ENCODE measurements around the gene AOPEP. TPM values are rescaled to one million over a fixed set of nuclear protein-coding genes. Genes with fewer than 3 reads are reported as not detected.

Gene AOPEP
- total RNA-seq, 4 donors from 2014 or later: 252 to 375 (median 312) TPM

DNA sequence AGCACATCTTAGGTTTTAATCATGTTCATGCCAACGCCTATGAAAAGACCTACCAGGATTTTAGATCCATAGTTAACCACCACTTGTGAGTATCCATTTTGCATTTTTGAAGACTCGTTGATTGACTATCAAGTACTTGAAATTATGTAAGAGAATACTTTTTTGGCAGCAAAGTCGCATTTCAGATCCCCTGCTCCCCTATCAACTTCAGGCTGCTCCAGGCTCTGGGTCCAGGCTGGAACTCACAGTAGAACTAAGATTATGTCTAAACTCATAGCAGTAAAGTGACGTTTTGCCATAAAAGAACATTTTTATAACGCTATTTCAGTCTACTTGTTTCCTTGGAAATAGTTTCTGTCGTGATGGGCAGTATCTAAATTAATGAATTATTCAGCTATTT, 323.3 kb downstream of the AOPEP start:
- Histone ChIP-seq H3K9me3 (no peaks in the 10 kb centered on the region), H3K4me3 (peak overlapping the region; percentile 58 to 86)

DNA sequence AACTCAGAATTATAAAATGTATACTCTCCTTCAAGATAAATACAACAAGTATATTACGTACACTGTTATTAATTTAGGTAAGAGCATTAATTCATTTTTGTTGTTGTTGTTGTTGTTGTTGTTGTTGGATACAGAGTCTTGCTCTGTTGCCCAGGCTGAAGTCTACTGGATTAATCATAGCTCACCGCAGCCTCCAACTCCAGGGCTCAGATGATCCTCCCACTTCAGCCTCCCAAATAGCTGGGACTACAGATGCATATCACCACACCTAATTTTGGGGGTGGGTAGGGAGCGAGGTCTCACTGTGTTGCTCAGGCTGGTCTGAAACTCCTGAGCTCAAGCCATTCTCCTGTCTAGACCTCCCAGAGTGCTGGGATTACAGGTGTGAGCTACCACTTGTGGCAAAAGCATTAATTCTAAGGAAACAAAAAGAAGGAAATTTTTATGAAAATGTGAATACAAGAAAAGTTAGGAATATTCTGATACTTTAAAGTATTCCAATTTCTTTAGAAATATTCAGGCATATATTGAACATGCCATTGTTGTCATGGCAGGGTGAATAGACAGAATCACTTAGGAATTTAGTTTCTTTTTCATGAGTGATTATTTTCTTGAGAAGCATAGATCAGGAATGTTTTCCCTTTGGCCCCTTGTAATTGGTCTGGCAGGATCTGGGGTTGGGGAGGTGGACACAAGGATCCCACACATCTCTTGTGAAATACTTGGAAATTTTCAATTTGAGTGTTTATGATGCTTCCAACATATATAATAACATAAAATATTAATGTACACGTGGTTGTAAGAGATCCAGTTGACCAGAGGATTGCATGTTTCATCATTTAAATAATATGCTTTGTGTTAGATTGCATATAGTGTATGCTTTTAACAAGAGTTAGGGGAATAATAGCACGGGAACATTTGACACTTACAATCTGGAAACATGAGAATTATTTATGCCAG, 327.4 kb downstream of the AOPEP start:
- no peak overlapping the region for H3K4me3 ChIP-seq
- H3K27ac ChIP-seq: peak overlapping the region; percentile 52 to 91 (median 88)
- no peak for TF ChIP-seq EP300 (IDR thresholded peaks at IDR 0.05)
- TF ChIP-seq, protein P1, sequence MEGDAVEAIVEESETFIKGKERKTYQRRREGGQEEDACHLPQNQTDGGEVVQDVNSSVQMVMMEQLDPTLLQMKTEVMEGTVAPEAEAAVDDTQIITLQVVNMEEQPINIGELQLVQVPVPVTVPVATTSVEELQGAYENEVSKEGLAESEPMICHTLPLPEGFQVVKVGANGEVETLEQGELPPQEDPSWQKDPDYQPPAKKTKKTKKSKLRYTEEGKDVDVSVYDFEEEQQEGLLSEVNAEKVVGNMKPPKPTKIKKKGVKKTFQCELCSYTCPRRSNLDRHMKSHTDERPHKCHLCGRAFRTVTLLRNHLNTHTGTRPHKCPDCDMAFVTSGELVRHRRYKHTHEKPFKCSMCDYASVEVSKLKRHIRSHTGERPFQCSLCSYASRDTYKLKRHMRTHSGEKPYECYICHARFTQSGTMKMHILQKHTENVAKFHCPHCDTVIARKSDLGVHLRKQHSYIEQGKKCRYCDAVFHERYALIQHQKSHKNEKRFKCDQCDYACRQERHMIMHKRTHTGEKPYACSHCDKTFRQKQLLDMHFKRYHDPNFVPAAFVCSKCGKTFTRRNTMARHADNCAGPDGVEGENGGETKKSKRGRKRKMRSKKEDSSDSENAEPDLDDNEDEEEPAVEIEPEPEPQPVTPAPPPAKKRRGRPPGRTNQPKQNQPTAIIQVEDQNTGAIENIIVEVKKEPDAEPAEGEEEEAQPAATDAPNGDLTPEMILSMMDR (IDR thresholded peaks at IDR 0.05): no peak
- TF ChIP-seq POLR2AphosphoS5 (IDR thresholded peaks at IDR 0.05): no peak
- no peak for TF ChIP-seq POLR2A (IDR thresholded peaks at IDR 0.05)
- ATAC-seq: no peak
- no peaks in the 10 kb centered on the region for H3K27me3 ChIP-seq
- H3K4me1 ChIP-seq: peaks cover 8 to 99% (median 37%) of the 10 kb centered on the region in 3 donors
- H3K9me3 ChIP-seq: no peaks in the 10 kb centered on the region
- 55% methylated on average over 4 to 5 of the region's 5 CpGs for WGBS, 2 donors (ENCODE audit: low coverage in 1 of 2)
- H3K36me3 ChIP-seq: no peaks in the 10 kb centered on the region

More for the DNA sequence above, 323.3 kb downstream of the AOPEP start:
- no peak for ATAC-seq
- no peaks in the 10 kb centered on the region for H3K27me3 ChIP-seq
- no peak for TF ChIP-seq POLR2AphosphoS5 (IDR thresholded peaks at IDR 0.05)
- TF ChIP-seq EP300 (IDR thresholded peaks at IDR 0.05): no peak
- TF ChIP-seq, protein P1 (IDR thresholded peaks at IDR 0.05): no peak
- peak overlapping the region; percentile 75 to 89 (median 88) for H3K27ac ChIP-seq
- peaks cover 0 to 10% of the 10 kb centered on the region in 2 donors for H3K36me3 ChIP-seq
- WGBS, 2 donors (ENCODE audit: low coverage in 1 of 2): 16 to 19% methylated on average over 6 of the region's 6 CpGs
- peaks cover 10 to 98% (median 16%) of the 10 kb centered on the region in 3 donors for H3K4me1 ChIP-seq

DNA sequence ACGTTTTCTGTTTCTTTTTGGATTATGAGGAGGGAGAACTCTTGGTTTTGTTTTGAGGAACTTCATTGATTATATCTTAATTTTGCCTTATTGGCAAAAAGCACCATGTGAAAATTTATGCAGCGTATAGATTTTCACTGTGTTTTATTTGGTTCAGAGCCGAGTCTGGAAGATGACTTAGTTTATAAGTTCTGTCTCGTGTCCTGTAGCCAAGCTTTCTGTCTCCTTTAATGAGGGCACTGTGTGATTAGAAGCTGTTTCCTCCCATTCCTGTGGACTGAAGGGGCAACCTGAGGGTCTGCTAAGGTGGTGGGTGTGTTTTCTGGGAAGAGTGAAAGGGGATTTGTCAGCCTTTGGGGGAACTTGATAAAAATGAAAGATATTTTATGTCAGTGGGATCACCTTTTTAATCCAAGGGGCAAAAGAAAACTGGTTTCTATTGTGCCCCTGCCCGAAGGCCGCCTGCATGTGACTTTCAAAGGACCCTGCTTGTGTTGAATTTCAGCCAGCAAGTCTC, 328.9 kb downstream of the AOPEP start:
- Histone ChIP-seq H3K4me1 (peaks cover 8 to 99% (median 46%) of the 10 kb centered on the region in 3 donors), H3K27me3 (no peaks in the 10 kb centered on the region), H3K27ac (peak overlapping the region; percentile 65 to 91 (median 88)), H3K4me3 (peak overlapping the region; percentile 15 to 42), H3K36me3 (peaks cover 0 to 1% of the 10 kb centered on the region in 2 donors), H3K9me3 (no peaks in the 10 kb centered on the region)
- TF ChIP-seq POLR2A (IDR thresholded peaks at IDR 0.05) (no peak), EP300 (IDR thresholded peaks at IDR 0.05) (no peak), POLR2AphosphoS5 (IDR thresholded peaks at IDR 0.05) (no peak)
- TF ChIP-seq, protein P1 (IDR thresholded peaks at IDR 0.05): no peak
- ATAC-seq: no peak
- 2 to 6% methylated on average over 6 of the region's 6 CpGs for WGBS, 2 donors (ENCODE audit: low coverage in 1 of 2)

DNA sequence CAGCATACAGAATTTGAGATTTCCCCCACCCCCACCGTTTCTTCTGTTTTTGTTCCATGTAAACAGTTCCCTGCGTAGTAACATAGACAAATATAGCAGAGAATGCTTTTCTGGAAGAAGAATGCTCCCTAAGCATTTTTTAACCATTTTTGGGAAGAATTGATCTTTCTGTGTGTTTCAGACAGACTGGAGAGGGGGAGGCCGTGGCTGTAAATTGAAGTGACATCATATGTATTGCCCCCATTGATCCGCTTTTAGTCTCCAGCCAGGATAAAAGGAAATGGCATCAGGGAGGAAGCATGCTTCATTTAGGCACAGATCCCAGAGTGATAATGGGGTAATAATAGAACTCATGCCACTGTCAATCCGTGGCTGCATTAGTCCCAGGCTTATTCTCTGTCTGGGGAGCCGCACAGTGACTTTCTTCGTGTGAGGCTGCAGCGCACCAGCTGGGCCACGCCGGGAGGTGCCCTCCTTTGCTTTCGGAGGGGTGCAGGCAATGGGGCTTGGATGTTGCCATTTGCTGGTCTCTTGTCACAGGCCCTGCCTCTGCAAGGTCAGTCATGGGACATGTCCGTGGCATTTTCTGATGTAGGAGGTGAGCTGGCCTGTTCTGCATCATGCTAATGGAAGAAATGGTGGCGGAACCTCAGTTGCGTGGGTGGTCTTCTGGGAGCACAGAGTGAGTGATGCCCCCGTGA, 329.5 kb downstream of the AOPEP start:
- Histone ChIP-seq H3K4me1 (peaks cover 8 to 99% (median 46%) of the 10 kb centered on the region in 3 donors), H3K27ac (peak overlapping the region; percentile 65 to 91 (median 88)), H3K9me3 (no peaks in the 10 kb centered on the region), H3K27me3 (no peaks in the 10 kb centered on the region), H3K4me3 (peak overlapping the region; percentile 15 to 42), H3K36me3 (peaks cover 0 to 6% of the 10 kb centered on the region in 2 donors)
- peak; percentile 14 for TF ChIP-seq POLR2AphosphoS5 (IDR thresholded peaks at IDR 0.05)
- TF ChIP-seq EP300 (IDR thresholded peaks at IDR 0.05): no peak
- TF ChIP-seq, protein P1 (IDR thresholded peaks at IDR 0.05): no peak
- WGBS, 2 donors (ENCODE audit: low coverage in 1 of 2): 8 to 19% methylated on average over 6 to 8 of the region's 15 CpGs
- ATAC-seq: peak; percentile 47

All from gastroesophageal sphincter (tissue), 4 donors.